IMR-90 (cell line): Measurements from ENCODE around the gene FBRSL1. TPM values are rescaled to one million over a fixed set of nuclear protein-coding genes. Genes with fewer than 3 reads are reported as not detected.

ENCODE experiments used
- ATAC-seq: fragments of 200-7000 bp; cut with Tn5 transposase; 2 replicates; pipeline ENCODE4 v1.9.1; 2020; ENCODE audit warnings: low read depth, mild to moderate bottlenecking, moderate library complexity
- BruUV-seq: library from RNA; stranded (reverse); fragments of 400-500 nt; replicated peaks from 2 replicates; lab custom pipeline; 2021; lab: Mats Ljungman, UMichigan
- CTCF ChIA-PET: fragments of 300-600 bp; formaldehyde crosslinking; extraction: SDS; loops from one replicate; lab custom pipeline; 2021; ENCODE audit warnings: antibody characterized with exemption; lab: Yijun Ruan, JAX
- POLR2A ChIA-PET: fragments of 300-600 bp; sonication (Branson Sonifier 250); formaldehyde crosslinking; loops from one replicate; lab custom pipeline; 2022; ENCODE audit warnings: antibody characterized with exemption; ENCODE audit not compliant: unreplicated experiment; lab: Charles Lee
- DNase-seq: peaks from one replicate; pipeline ENCODE4 v3.0.0; 2013
- H2AFZ ChIP-seq: replicated peaks from 2 replicates; pipeline ENCODE3; 2013; ENCODE audit warnings: low read length, mild to moderate bottlenecking; ENCODE audit not compliant: poor library complexity
- H2AK5ac ChIP-seq: 2 replicates; pipeline ENCODE4 v1.6.1; 2013; ENCODE audit warnings: low read depth, low read length, inconsistent platforms
- H2AK9ac ChIP-seq: replicated peaks from 2 replicates; pipeline ENCODE3; 2013; ENCODE audit warnings: mild to moderate bottlenecking, low read depth, low read length, moderate library complexity; ENCODE audit not compliant: poor library complexity
- H2BK120ac ChIP-seq: 2 replicates; pipeline ENCODE4 v1.6.1; 2013; ENCODE audit warnings: low read depth, low read length, inconsistent platforms
- H2BK15ac ChIP-seq: 3 replicates; pipeline ENCODE4 v1.6.1; 2013; ENCODE audit warnings: low read depth, low read length, inconsistent platforms
- H2BK20ac ChIP-seq: 2 replicates; pipeline ENCODE4 v1.6.1; 2013; ENCODE audit warnings: low read depth, mild to moderate bottlenecking, inconsistent platforms, low read length, moderate library complexity
- H2BK5ac ChIP-seq: 2 replicates; pipeline ENCODE4 v1.6.1; 2013; ENCODE audit warnings: mild to moderate bottlenecking, low read depth, low read length, inconsistent platforms; ENCODE audit not compliant: poor library complexity, severe bottlenecking
- H3K14ac ChIP-seq: replicated peaks from 2 replicates; pipeline ENCODE4 v1.6.1; 2013; ENCODE audit warnings: low read depth, low read length, inconsistent platforms
- H3K18ac ChIP-seq: 2 replicates; pipeline ENCODE4 v1.6.1; 2013; ENCODE audit warnings: low read depth, low read length, control low read depth
- H3K23ac ChIP-seq: 2 replicates; pipeline ENCODE4 v1.6.1; 2013; ENCODE audit warnings: low read depth, low read length, inconsistent platforms
- H3K27ac ChIP-seq: 2 replicates; pipeline ENCODE4 v1.5.1; 2013; ENCODE audit warnings: mild to moderate bottlenecking, control low read depth, low read length; ENCODE audit not compliant: insufficient read depth
- H3K27me3 ChIP-seq: 2 replicates; pipeline ENCODE4 v1.6.1; 2013; ENCODE audit warnings: low read length; ENCODE audit not compliant: control insufficient read depth, insufficient read depth
- H3K36me3 ChIP-seq: 2 replicates; pipeline ENCODE4 v1.6.1; 2013; ENCODE audit warnings: low read length, mixed read lengths; ENCODE audit not compliant: control insufficient read depth, insufficient read depth
- H3K4ac ChIP-seq: 2 replicates; pipeline ENCODE4 v1.6.1; 2013; ENCODE audit warnings: low read depth, low read length, inconsistent platforms
- H3K4me1 ChIP-seq: 2 replicates; pipeline ENCODE4 v1.6.1; 2013; ENCODE audit warnings: low read length, mixed read lengths; ENCODE audit not compliant: control insufficient read depth, insufficient read depth
- H3K4me2 ChIP-seq: 2 replicates; pipeline ENCODE4 v1.6.1; 2013; ENCODE audit warnings: low read depth, mild to moderate bottlenecking, control low read depth, low read length, moderate library complexity
- H3K4me3 ChIP-seq: 2 replicates; pipeline ENCODE4 v1.5.1; 2013; ENCODE audit warnings: low read depth, mild to moderate bottlenecking, control low read depth, low read length, moderate library complexity; ENCODE audit not compliant: insufficient read depth
- H3K56ac ChIP-seq: 2 replicates; pipeline ENCODE4 v1.6.1; 2013; ENCODE audit warnings: low read length, inconsistent platforms; ENCODE audit not compliant: insufficient read depth; ENCODE audit errors: extremely low read depth
- H3K79me1 ChIP-seq, 2 experiments: 2 replicates each; pipeline ENCODE4 v1.6.1; 2013; ENCODE audit warnings: low read length in 2 of 2, inconsistent platforms in 1 of 2, low read depth in 1 of 2
- H3K9ac ChIP-seq: 2 replicates; pipeline ENCODE4 v1.6.1; 2013; ENCODE audit warnings: low read depth, low read length, control low read depth
- H3K9me1 ChIP-seq: 2 replicates; pipeline ENCODE4 v1.6.1; 2013; ENCODE audit warnings: low read length, inconsistent platforms; ENCODE audit not compliant: insufficient read depth
- H3K9me3 ChIP-seq: 2 replicates; pipeline ENCODE4 v1.6.1; 2013; ENCODE audit warnings: low read length; ENCODE audit not compliant: control insufficient read depth, insufficient read depth
- H4K20me1 ChIP-seq: 2 replicates; pipeline ENCODE4 v1.6.1; 2013; ENCODE audit warnings: low read length, inconsistent platforms; ENCODE audit not compliant: insufficient read depth
- H4K5ac ChIP-seq: 2 replicates; pipeline ENCODE4 v1.6.1; 2013; ENCODE audit warnings: mild to moderate bottlenecking, low read depth, low read length, control low read depth
- H4K8ac ChIP-seq, 2 experiments: 2 replicates each; pipeline ENCODE4 v1.6.1; 2013; ENCODE audit warnings: low read depth in 2 of 2, low read length in 2 of 2, control low read depth in 1 of 2, inconsistent platforms in 1 of 2
- H4K91ac ChIP-seq: 2 replicates; pipeline ENCODE4 v1.6.1; 2013; ENCODE audit warnings: low read depth, low read length, inconsistent platforms; ENCODE audit not compliant: insufficient read depth
- CEBPB ChIP-seq: IDR thresholded peaks from 2 replicates; pipeline ENCODE4 v1.6.1; 2012; ENCODE audit warnings: low read depth, low read length, improper control_type of control experiment
- NFE2L2 ChIP-seq: fragments of 150-350 bp; IDR thresholded peaks from 2 replicates; pipeline ENCODE4 v1.6.1; 2016; ENCODE audit warnings: low read depth, mild to moderate bottlenecking, low read length
- POLR2A ChIP-seq: IDR thresholded peaks from 2 replicates; pipeline ENCODE4 v1.6.1; 2012; ENCODE audit warnings: mild to moderate bottlenecking, low read depth, low read length
- RAD21 ChIP-seq: IDR thresholded peaks from 2 replicates; pipeline ENCODE4 v1.6.1; 2012; ENCODE audit warnings: low read length, improper control_type of control experiment
- RCOR1 ChIP-seq: IDR thresholded peaks from 2 replicates; pipeline ENCODE4 v1.6.1; 2012; ENCODE audit warnings: mild to moderate bottlenecking, low read length, improper control_type of control experiment; ENCODE audit not compliant: insufficient replicate concordance
- RFX5 ChIP-seq: IDR thresholded peaks from 2 replicates; pipeline ENCODE4 v1.8.0; 2012; ENCODE audit warnings: low read depth, mild to moderate bottlenecking, low read length, moderate library complexity
- WGBS, 2 experiments: methylation state at CpG; one replicate each; pipeline versions ENCODE4 v1.1.5 to v1.1.7; 2013; ENCODE audit warnings: missing lambda C conversion rate in 2 of 2; ENCODE audit not compliant: insufficient read length in 1 of 2; ENCODE audit errors: extremely low coverage in 2 of 2; 5-methylcytosine and 5-hydroxymethylcytosine counted together
- dilution Hi-C: fragments of 300-500 bp; cut with HindIII; formaldehyde crosslinking; loops from one replicate; pipeline ENCODE4 v1.14.3; 2018; ENCODE audit warnings: low sequenced_read_pairs; ENCODE audit not compliant: unreplicated experiment
- in situ Hi-C: fragments of 300-500 bp; cut with MboI; formaldehyde crosslinking; loops from 3 replicates; pipeline ENCODE4 v1.14.3; 2019; ENCODE audit warnings: low sequenced_read_pairs, inconsistent platforms, mixed read lengths
- intact Hi-C: fragments of 100-400 bp; cut with micrococcal nuclease; formaldehyde crosslinking; loops from 2 replicates; pipeline ENCODE4 v1.10.0; 2022
- polyA plus RNA-seq, 3 experiments: library from polyadenylated mRNA; depleted of rRNA; stranded (reverse); fragments of >200 nt; gene quantifications; 2 replicates each; pipeline ENCODE4 v1.2.3, GENCODE V29; 2012; ENCODE audit warnings: low replicate concordance in 1 of 3
- total RNA-seq: library from RNA; depleted of rRNA; stranded (reverse); fragments of >200 nt; gene quantifications from 2 replicates; pipeline ENCODE4 v1.2.3, GENCODE V29; 2012
- TF ChIP-seq, protein P1 (sequence below): fragments of 150-350 bp; IDR thresholded peaks from 2 replicates; pipeline ENCODE4 v1.6.1; 2016; ENCODE audit warnings: low read depth, mild to moderate bottlenecking, low read length, moderate library complexity, borderline replicate concordance

The FBRSL1 gene
- total and polyA plus RNA-seq, 2 of the 4 experiments (the other 2 are of a cell fraction), result 0.36 to 10.8 TPM

DNA sequence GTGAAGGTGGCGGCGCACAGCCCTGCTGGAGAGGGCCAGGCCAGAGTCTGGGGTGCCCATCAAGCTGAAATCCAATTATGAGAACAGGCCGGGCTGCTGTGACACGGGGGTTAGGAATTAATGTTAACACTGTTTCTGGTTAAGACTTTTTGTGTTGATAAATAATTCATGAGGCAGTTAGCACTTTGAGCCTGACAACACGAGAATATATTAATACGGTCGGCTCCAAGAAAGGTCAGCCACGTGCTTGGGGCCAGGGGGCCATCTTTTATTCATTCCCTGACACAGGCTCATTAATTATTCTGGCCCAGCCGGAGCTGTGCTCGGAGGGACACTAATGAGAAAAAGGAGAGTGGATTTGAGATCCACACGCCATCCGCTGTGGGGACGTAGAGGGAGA, 45.1 kb downstream of the FBRSL1 start:
- Histone ChIP-seq H3K23ac (no peak overlapping the region), H3K36me3 (no peaks in the 10 kb centered on the region), H2BK20ac (no peak overlapping the region), H2BK120ac (no peak overlapping the region), H3K4me3 (no peak overlapping the region), H3K4me2 (no peak overlapping the region), H2AK9ac (no peak overlapping the region), H3K27ac (no peak overlapping the region), H4K20me1 (peaks cover 7% of the 10 kb centered on the region), H2AFZ (no peak overlapping the region), H3K4me1 (no peaks in the 10 kb centered on the region), H3K9ac (no peak overlapping the region), H3K9me1 (peaks cover 17% of the 10 kb centered on the region), H2BK15ac (no peak overlapping the region), H4K91ac (no peak overlapping the region), H3K14ac (no peak overlapping the region), H4K8ac (no peak overlapping the region), H3K56ac (no peak overlapping the region), H3K79me1 (peaks cover 0 to 10% of the 10 kb centered on the region in 2 experiments; a peak in 1 of 4 replicates), H3K18ac (no peak overlapping the region), H4K5ac (no peak overlapping the region), H3K4ac (no peak overlapping the region), H2BK5ac (no peak overlapping the region), H3K9me3 (no peaks in the 10 kb centered on the region), H2AK5ac (no peak overlapping the region), H3K27me3 (no peaks in the 10 kb centered on the region)
- 91% methylated on average over 6 of the region's 13 CpGs; no CpG with 5 or more reads in 1 of the 2 experiments for WGBS, 2 experiments
- dilution Hi-C loops, result no loop called here
- TF ChIP-seq RCOR1, result no peak
- no peak for TF ChIP-seq RAD21
- TF ChIP-seq NFE2L2, result no peak
- no peak for TF ChIP-seq CEBPB
- no peak for TF ChIP-seq RFX5
- TF ChIP-seq POLR2A, result no peak
- TF ChIP-seq, protein P1, sequence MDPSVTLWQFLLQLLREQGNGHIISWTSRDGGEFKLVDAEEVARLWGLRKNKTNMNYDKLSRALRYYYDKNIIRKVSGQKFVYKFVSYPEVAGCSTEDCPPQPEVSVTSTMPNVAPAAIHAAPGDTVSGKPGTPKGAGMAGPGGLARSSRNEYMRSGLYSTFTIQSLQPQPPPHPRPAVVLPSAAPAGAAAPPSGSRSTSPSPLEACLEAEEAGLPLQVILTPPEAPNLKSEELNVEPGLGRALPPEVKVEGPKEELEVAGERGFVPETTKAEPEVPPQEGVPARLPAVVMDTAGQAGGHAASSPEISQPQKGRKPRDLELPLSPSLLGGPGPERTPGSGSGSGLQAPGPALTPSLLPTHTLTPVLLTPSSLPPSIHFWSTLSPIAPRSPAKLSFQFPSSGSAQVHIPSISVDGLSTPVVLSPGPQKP, result no peak
- no TSS peak for BruUV-seq
- in situ Hi-C loops, result no loop called here
- intact Hi-C loops, result no loop called here
- DNase-seq, result no peak
- ChIA-PET CTCF (no interaction called here), POLR2A (no interaction called here)
- no peak for ATAC-seq
